SK-N-SH (cell line): ENCODE data around the gene TAF1B. TPM values are rescaled to one million over a fixed set of nuclear protein-coding genes. Genes with fewer than 3 reads are reported as not detected.

ENCODE experiments used
- CTCF ChIA-PET: fragments of 300-600, 350-600 bp; formaldehyde crosslinking; extraction: SDS; loops from one replicate; lab custom pipeline; 2021; lab: Yijun Ruan, JAX
- POLR2A ChIA-PET: fragments of 350-600 bp; sonication (Branson Sonifier 250); formaldehyde crosslinking; extraction: SDS; loops from one replicate; lab custom pipeline; 2020; ENCODE audit warnings: antibody characterized with exemption, inconsistent platforms; lab: Yijun Ruan, JAX
- DNase-seq: peaks from one replicate; pipeline ENCODE4 v3.0.0; 2012
- H2AFZ ChIP-seq: fragments of 200-600 bp; sonication (generic); 2 replicates; pipeline ENCODE4 v1.8.1; 2016; ENCODE audit warnings: antibody characterized with exemption, mild to moderate bottlenecking, low read depth
- H3F3A ChIP-seq: fragments of 200-600 bp; sonication (generic); replicated peaks from 2 replicates; pipeline ENCODE3; 2016; ENCODE audit warnings: antibody characterized with exemption, mild to moderate bottlenecking; ENCODE audit not compliant: insufficient read depth
- H3K27ac ChIP-seq, 2 experiments: fragments of 200-500 bp in 1 of 2; fragments of 200-600 bp in 1 of 2; sonication (Bioruptor generic) in 1 of 2; sonication (generic), shearing (Covaris generic) in 1 of 2; 2 replicates each; pipeline versions ENCODE4 v1.5.1 to v1.6.1; 2014 to 2016; ENCODE audit warnings: low read depth in 2 of 2, inconsistent platforms in 1 of 2, low read length in 1 of 2, mild to moderate bottlenecking in 1 of 2, mixed read lengths in 1 of 2
- H3K27me3 ChIP-seq: fragments of 200-600 bp; sonication (generic), shearing (Covaris generic); 2 replicates; pipeline ENCODE4 v1.6.1; 2016; ENCODE audit warnings: mixed run types; ENCODE audit not compliant: insufficient read depth
- H3K36me3 ChIP-seq, 2 experiments: fragments of 200-500 bp in 1 of 2; fragments of 200-600 bp in 1 of 2; sonication (Bioruptor generic) in 1 of 2; sonication (generic) in 1 of 2; replicated peaks in 1 of 2; 2 replicates each; pipeline versions ENCODE3 to v1.5.1; 2014 to 2016; ENCODE audit warnings: low read length in 1 of 2, mild to moderate bottlenecking in 1 of 2; ENCODE audit not compliant: insufficient read depth in 2 of 2, control insufficient read depth in 1 of 2
- H3K4me1 ChIP-seq, 2 experiments: fragments of 200-500 bp in 1 of 2; fragments of 200-600 bp in 1 of 2; sonication (Bioruptor generic) in 1 of 2; sonication (generic), shearing (Covaris generic) in 1 of 2; 2 replicates each; pipeline versions ENCODE4 v1.5.1 to v1.6.1; 2014 to 2016; ENCODE audit warnings: low read depth in 1 of 2, low read length in 1 of 2, mixed run types in 1 of 2; ENCODE audit not compliant: insufficient read depth in 2 of 2, control insufficient read depth in 1 of 2
- H3K4me2 ChIP-seq: fragments of 200-600 bp; sonication (generic), shearing (Covaris generic); 2 replicates; pipeline ENCODE4 v1.6.1; 2017; ENCODE audit warnings: mixed run types
- H3K4me3 ChIP-seq, 2 experiments: fragments of 200-500 bp in 1 of 2; fragments of 200-600 bp in 1 of 2; sonication (Bioruptor generic) in 1 of 2; sonication (generic), shearing (Covaris generic) in 1 of 2; 2 replicates each; pipeline versions ENCODE4 v1.5.1 to v1.8.1; 2014 to 2016; ENCODE audit warnings: low read depth in 2 of 2, inconsistent platforms in 1 of 2, low read length in 1 of 2, mild to moderate bottlenecking in 1 of 2, mixed read lengths in 1 of 2, moderate library complexity in 1 of 2
- H3K79me2 ChIP-seq: fragments of 200-600 bp; sonication (generic); 2 replicates; pipeline ENCODE4 v1.8.1; 2017; ENCODE audit warnings: mild to moderate bottlenecking; ENCODE audit not compliant: insufficient read depth
- H3K9ac ChIP-seq: fragments of 200-600 bp; sonication (generic); 2 replicates; pipeline ENCODE4 v1.6.1; 2017; ENCODE audit warnings: mixed run types
- H3K9me2 ChIP-seq: fragments of 200-600 bp; sonication (generic); 2 replicates; pipeline ENCODE4 v1.6.1; 2017; ENCODE audit warnings: mixed run types
- H3K9me3 ChIP-seq: fragments of 200-600 bp; sonication (generic); 2 replicates; pipeline ENCODE4 v1.6.1; 2017; ENCODE audit warnings: mixed run types, mild to moderate bottlenecking, moderate library complexity
- H4K20me1 ChIP-seq: fragments of 200-600 bp; sonication (generic); 2 replicates; pipeline ENCODE4 v1.6.1; 2017; ENCODE audit warnings: mild to moderate bottlenecking, mixed run types; ENCODE audit not compliant: insufficient read depth
- EP300 ChIP-seq, 2 experiments: IDR thresholded peaks; 2 replicates each; pipeline versions ENCODE4 v1.4.0 to v1.6.1; 2012; ENCODE audit warnings: borderline replicate concordance in 1 of 2, low read depth in 1 of 2, low read length in 1 of 2
- FOSL2 ChIP-seq: IDR thresholded peaks from 2 replicates; pipeline ENCODE4 v1.4.0; 2012; ENCODE audit warnings: low read depth, mild to moderate bottlenecking, moderate library complexity, borderline replicate concordance
- FOXM1 ChIP-seq: IDR thresholded peaks from 2 replicates; pipeline ENCODE4 v1.4.0; 2012; ENCODE audit warnings: low read depth, mild to moderate bottlenecking
- GATA2 ChIP-seq: sonication (generic); formaldehyde crosslinking; IDR thresholded peaks from 2 replicates; pipeline ENCODE4 v1.5.0; 2020; ENCODE audit warnings: mild to moderate bottlenecking, missing genetic modification reagents
- JUND ChIP-seq: IDR thresholded peaks from 2 replicates; pipeline ENCODE4 v1.4.0; 2012
- MEF2A ChIP-seq: IDR thresholded peaks from 2 replicates; pipeline ENCODE4 v1.4.0; 2012; ENCODE audit warnings: low read depth, borderline replicate concordance
- MXI1 ChIP-seq: IDR thresholded peaks from 2 replicates; pipeline ENCODE4 v1.6.1; 2012; ENCODE audit warnings: mild to moderate bottlenecking, low read depth, low read length, improper control_type of control experiment
- NFIC ChIP-seq: IDR thresholded peaks from 2 replicates; pipeline ENCODE4 v1.4.0; 2012; ENCODE audit warnings: borderline replicate concordance
- NRF1 ChIP-seq: IDR thresholded peaks from 2 replicates; pipeline ENCODE4 v1.6.1; 2012; ENCODE audit warnings: low read depth, mild to moderate bottlenecking, low read length
- PBX3 ChIP-seq: IDR thresholded peaks from 2 replicates; pipeline ENCODE4; 2012
- RCOR1 ChIP-seq: fragments of 150-350 bp; IDR thresholded peaks from 2 replicates; pipeline ENCODE4 v1.6.1; 2017; ENCODE audit warnings: antibody characterized with exemption, low read length
- REST ChIP-seq: IDR thresholded peaks from 2 replicates; pipeline ENCODE4 v1.6.1; 2012; ENCODE audit warnings: mild to moderate bottlenecking, low read depth, low read length, moderate library complexity
- RXRA ChIP-seq: IDR thresholded peaks from 2 replicates; pipeline ENCODE4 v1.4.0; 2012; ENCODE audit warnings: low read depth, mild to moderate bottlenecking, borderline replicate concordance
- SMC3 ChIP-seq: IDR thresholded peaks from 2 replicates; pipeline ENCODE4 v1.6.1; 2012; ENCODE audit warnings: low read depth, low read length, improper control_type of control experiment
- TAF1 ChIP-seq: IDR thresholded peaks from 2 replicates; pipeline ENCODE4 v1.6.1; 2012; ENCODE audit warnings: low read depth, mild to moderate bottlenecking, low read length, moderate library complexity, borderline replicate concordance
- TCF12 ChIP-seq: IDR thresholded peaks from 2 replicates; pipeline ENCODE4 v1.4.0; 2012
- TEAD4 ChIP-seq: IDR thresholded peaks from 2 replicates; pipeline ENCODE4 v1.4.0; 2012; ENCODE audit warnings: mild to moderate bottlenecking, borderline replicate concordance; ENCODE audit not compliant: insufficient read depth
- USF2 ChIP-seq: fragments of 150-350 bp; IDR thresholded peaks from 2 replicates; pipeline ENCODE4 v1.6.1; 2017; ENCODE audit warnings: antibody characterized with exemption, low read length, low read depth, borderline replicate concordance
- YY1 ChIP-seq: IDR thresholded peaks from 2 replicates; pipeline ENCODE4 v1.4.0; 2012; ENCODE audit warnings: low read depth, mild to moderate bottlenecking
- ZBTB33 ChIP-seq: IDR thresholded peaks from 2 replicates; pipeline ENCODE4 v1.4.0; 2012; ENCODE audit warnings: low read depth, borderline replicate concordance
- WGBS: methylation state at CpG from one replicate; pipeline ENCODE4 v1.1.6; 2017; ENCODE audit warnings: low lambda C conversion rate; 5-methylcytosine and 5-hydroxymethylcytosine counted together
- polyA plus RNA-seq, 3 experiments: library from polyadenylated mRNA; depleted of rRNA; stranded (reverse); fragments of >200 nt; gene quantifications; 2 replicates each; pipeline ENCODE4 v1.2.3, GENCODE V29; 2012

The TAF1B gene
- polyA plus RNA-seq, 1 of the 3 experiments (the other 2 are of a cell fraction): 7.8 TPM

GRCh38 chr2:9912468-9912867 is 69.2 kb downstream of the TAF1B start:
- H3K27ac ChIP-seq: no peak overlapping the region
- 95% methylated on average over 4 of the region's 4 CpGs for WGBS
- H3K27me3 ChIP-seq: no peaks in the 10 kb centered on the region
- H3K9me3 ChIP-seq: no peaks in the 10 kb centered on the region
- no peak for DNase-seq
- CTCF ChIA-PET: no interaction called here
- no peak overlapping the region for H3K4me2 ChIP-seq
- peaks cover 0 to 7% of the 10 kb centered on the region in 2 experiments; a peak in 2 of 4 replicates for H3K4me1 ChIP-seq
- H3K9ac ChIP-seq: no peak overlapping the region
- H3K79me2 ChIP-seq: no peaks in the 10 kb centered on the region
- no peak overlapping the region for H3K4me3 ChIP-seq
- H3F3A ChIP-seq: peaks cover 3% of the 10 kb centered on the region
- no peaks in the 10 kb centered on the region for H4K20me1 ChIP-seq
- H3K9me2 ChIP-seq: no peaks in the 10 kb centered on the region
- no peak overlapping the region for H2AFZ ChIP-seq
- POLR2A ChIA-PET: no interaction called here
- TF ChIP-seq EP300 (IDR thresholded peaks at IDR 0.05; ENCODE audit: borderline replicate concordance in 1 of 2, low read depth in 1 of 2, low read length in 1 of 2): no peak
- peaks cover 41 to 64% of the 10 kb centered on the region in 2 experiments for H3K36me3 ChIP-seq

GRCh38 chr2:9914384-9915065 is 71.3 kb downstream of the TAF1B start:
- Histone ChIP-seq H3K9ac (no peak overlapping the region), H3K79me2 (no peaks in the 10 kb centered on the region), H3K36me3 (peaks cover 45 to 77% of the 10 kb centered on the region in 2 experiments), H3F3A (peaks cover 3% of the 10 kb centered on the region), H3K4me2 (no peak overlapping the region), H3K4me3 (no peak overlapping the region), H3K9me2 (no peaks in the 10 kb centered on the region), H3K27ac (no peak overlapping the region; a peak in 1 of 4 replicates), H3K4me1 (peaks cover 0 to 14% of the 10 kb centered on the region in 2 experiments; a peak in 2 of 4 replicates), H3K9me3 (no peaks in the 10 kb centered on the region), H2AFZ (no peak overlapping the region), H4K20me1 (no peaks in the 10 kb centered on the region), H3K27me3 (no peaks in the 10 kb centered on the region)
- 54% methylated on average over 9 of the region's 9 CpGs for WGBS
- POLR2A ChIA-PET: interaction anchor here (0.5 kb wide), 1 partner anchor 1192 kb away, joined by 3 read pairs; no protein-coding TSS in a partner anchor
- no peak for DNase-seq
- CTCF ChIA-PET: interaction anchor here (0.8 to 1.7 kb wide), 8 partner anchors 10 to 158 kb away, joined by 3 to 7 read pairs (median 4); no protein-coding TSS in a partner anchor
- TF ChIP-seq PBX3 (peak; percentile 40; the same call in 1 of the 2 replicates), RCOR1 (no peak), YY1 (no peak), MEF2A (no peak), NFIC (peak; percentile 12; the same call in 1 of the 2 replicates), GATA2 (CRISPR knock-in tag) (no peak), FOXM1 (no peak), TEAD4 (no peak), TAF1 (no peak), JUND (peak; percentile 91), SMC3 (no peak), REST (no peak), FOSL2 (peak; percentile 98), USF2 (no peak), NRF1 (no peak), RXRA (peak; percentile 28; the same call in 1 of the 2 replicates), TCF12 (peak; percentile 94), MXI1 (no peak), ZBTB33 (no peak)
